ENCODE measurements around the gene NHLH2. TPM values are rescaled to one million over a fixed set of nuclear protein-coding genes. Genes with fewer than 3 reads are reported as not detected.

The NHLH2 gene
- total and polyA plus RNA-seq, 11 donors = not detected

GRCh38 chr1:115809076-115809475, 31.9 kb downstream of the NHLH2 start:
- DNase-seq (no peak), ATAC-seq (no peak)
- H3K9me3 ChIP-seq = no peaks in the 10 kb centered on the region
- no peak overlapping the region for H3K27ac ChIP-seq
- TF ChIP-seq, protein P1, sequence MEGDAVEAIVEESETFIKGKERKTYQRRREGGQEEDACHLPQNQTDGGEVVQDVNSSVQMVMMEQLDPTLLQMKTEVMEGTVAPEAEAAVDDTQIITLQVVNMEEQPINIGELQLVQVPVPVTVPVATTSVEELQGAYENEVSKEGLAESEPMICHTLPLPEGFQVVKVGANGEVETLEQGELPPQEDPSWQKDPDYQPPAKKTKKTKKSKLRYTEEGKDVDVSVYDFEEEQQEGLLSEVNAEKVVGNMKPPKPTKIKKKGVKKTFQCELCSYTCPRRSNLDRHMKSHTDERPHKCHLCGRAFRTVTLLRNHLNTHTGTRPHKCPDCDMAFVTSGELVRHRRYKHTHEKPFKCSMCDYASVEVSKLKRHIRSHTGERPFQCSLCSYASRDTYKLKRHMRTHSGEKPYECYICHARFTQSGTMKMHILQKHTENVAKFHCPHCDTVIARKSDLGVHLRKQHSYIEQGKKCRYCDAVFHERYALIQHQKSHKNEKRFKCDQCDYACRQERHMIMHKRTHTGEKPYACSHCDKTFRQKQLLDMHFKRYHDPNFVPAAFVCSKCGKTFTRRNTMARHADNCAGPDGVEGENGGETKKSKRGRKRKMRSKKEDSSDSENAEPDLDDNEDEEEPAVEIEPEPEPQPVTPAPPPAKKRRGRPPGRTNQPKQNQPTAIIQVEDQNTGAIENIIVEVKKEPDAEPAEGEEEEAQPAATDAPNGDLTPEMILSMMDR (IDR thresholded peaks at IDR 0.05) = no peak
- TF ChIP-seq POLR2A (IDR thresholded peaks at IDR 0.05) = no peak
- H3K4me3 ChIP-seq = no peak overlapping the region
- H3K27me3 ChIP-seq = peaks cover 0 to 9% (median 0%) of the 10 kb centered on the region in 9 donors
- peaks cover 0 to 9% (median 0%) of the 10 kb centered on the region in 12 donors for H3K4me1 ChIP-seq
- H3K36me3 ChIP-seq = no peaks in the 10 kb centered on the region
- intact Hi-C loops (cut with DNase I) = loop anchor here in 8 of 10 donors (2.0 to 10.0 kb wide), 9 partner anchors 73 to 686 kb away; partner anchors contain the start of gene SLC22A15 (in 2 of the 8)

DNA sequence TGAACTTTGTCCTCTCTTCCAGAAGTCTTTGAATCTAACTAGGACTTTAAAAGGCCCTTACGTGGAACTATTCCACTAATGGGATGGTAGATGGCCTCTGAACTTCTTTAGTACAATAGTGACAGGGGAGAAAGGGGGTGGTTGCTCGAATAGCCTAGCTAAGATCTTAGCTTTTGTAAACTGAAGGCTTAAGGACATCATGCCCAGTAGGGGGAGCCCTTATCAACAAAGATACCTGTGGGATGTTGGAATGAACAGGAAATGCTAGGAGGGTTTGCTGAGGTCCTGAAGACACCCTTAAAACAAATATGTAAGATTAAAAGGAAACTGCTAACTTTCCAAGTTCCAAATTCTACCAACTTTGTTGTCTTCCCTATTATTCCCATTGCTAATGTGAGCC, 33.2 kb downstream of the NHLH2 start:
- intact Hi-C loops (cut with DNase I) = loop anchor here in 9 of 10 donors (1.0 to 10.0 kb wide), 11 partner anchors 75 to 687 kb away; partner anchors contain the start of gene SLC22A15 (in 2 of the 9)
- Histone ChIP-seq H3K9me3 (no peaks in the 10 kb centered on the region), H3K27ac (no peak overlapping the region), H3K36me3 (no peaks in the 10 kb centered on the region), H3K27me3 (peaks cover 0 to 9% (median 0%) of the 10 kb centered on the region in 9 donors), H3K4me1 (peaks cover 0 to 9% (median 0%) of the 10 kb centered on the region in 12 donors), H3K4me3 (no peak overlapping the region)
- WGBS, 4 donors = 2 to 22% (median 4%) methylated on average over 2 of the region's 2 CpGs
- peak in 3 of 4 donors; percentile 66 to 76 (median 70) for ATAC-seq
- TF ChIP-seq POLR2A (IDR thresholded peaks at IDR 0.05) = no peak
- TF ChIP-seq, protein P1 (IDR thresholded peaks at IDR 0.05) = peak; percentile 55 to 77 (median 68)
- peak in 3 of 5 donors; percentile 35 to 48 (median 36) for DNase-seq

DNA sequence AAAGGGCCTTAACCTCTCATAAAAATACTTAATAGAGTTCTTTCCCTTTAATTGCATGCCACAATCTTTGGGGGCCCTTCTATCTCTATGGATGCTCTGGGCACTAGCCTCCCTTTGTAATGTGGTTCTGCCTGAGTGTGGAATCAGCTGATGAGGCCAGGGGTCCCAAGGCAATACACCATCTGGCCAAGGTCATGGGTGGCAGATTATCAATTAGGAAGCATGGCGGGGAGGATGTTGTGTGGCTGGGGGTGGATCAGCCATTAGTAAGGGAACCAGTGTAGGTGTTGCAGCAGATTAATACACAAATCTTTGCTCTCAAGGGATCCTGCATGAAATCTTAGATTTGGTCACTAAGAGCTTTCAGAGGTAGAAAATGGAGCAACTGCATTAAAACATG, 35.3 kb downstream of the NHLH2 start:
- TF ChIP-seq POLR2A (IDR thresholded peaks at IDR 0.05) = no peak
- TF ChIP-seq, protein P1 (IDR thresholded peaks at IDR 0.05) = no peak
- ATAC-seq (no peak), DNase-seq (no peak)
- 86 to 89% (median 88%) methylated on average over 1 of the region's 1 CpG for WGBS, 4 donors
- Histone ChIP-seq H3K4me3 (no peak overlapping the region), H3K27me3 (peaks cover 0 to 9% (median 0%) of the 10 kb centered on the region in 9 donors), H3K36me3 (no peaks in the 10 kb centered on the region), H3K4me1 (peaks cover 0 to 9% (median 0%) of the 10 kb centered on the region in 12 donors), H3K9me3 (no peaks in the 10 kb centered on the region), H3K27ac (no peak overlapping the region)
- intact Hi-C loops (cut with DNase I) = loop anchor here in 8 of 10 donors (5.0 to 10.0 kb wide), 8 partner anchors 77 to 689 kb away; partner anchors contain the start of gene SLC22A15 (in 2 of the 8)

DNA sequence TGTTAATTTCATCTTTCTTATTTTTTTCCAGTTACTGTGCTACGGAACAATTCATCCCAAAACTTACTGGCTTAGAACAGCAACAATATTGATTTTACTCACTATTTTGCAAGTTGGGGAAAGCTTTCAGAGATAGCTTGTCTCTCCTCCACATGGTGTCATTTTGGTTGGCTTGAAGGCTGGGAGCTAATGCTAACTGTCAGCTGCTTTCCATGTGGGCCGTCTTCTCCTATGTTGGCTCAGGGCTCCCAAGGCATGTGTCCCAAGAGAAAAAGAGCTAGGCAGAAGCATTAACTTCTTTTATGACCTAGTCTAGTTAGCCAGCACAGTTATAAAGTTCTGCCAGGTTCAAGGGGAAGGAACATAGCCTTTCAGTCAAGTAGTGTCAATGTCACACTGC, 38.5 kb downstream of the NHLH2 start:
- Histone ChIP-seq H3K4me1 (no peaks in the 10 kb centered on the region), H3K27me3 (peaks cover 0 to 9% (median 0%) of the 10 kb centered on the region in 9 donors), H3K27ac (no peak overlapping the region), H3K4me3 (no peak overlapping the region), H3K36me3 (no peaks in the 10 kb centered on the region), H3K9me3 (no peaks in the 10 kb centered on the region)
- DNase-seq = no peak
- WGBS, 4 donors = 59 to 75% (median 68%) methylated on average over 2 of the region's 2 CpGs
- intact Hi-C loops (cut with DNase I) = loop anchor here in 2 of 10 donors (10.0 kb wide), 3 partner anchors 182 to 692 kb away; no protein-coding TSS in a partner anchor
- no peak for ATAC-seq
- TF ChIP-seq, protein P1 (IDR thresholded peaks at IDR 0.05) = no peak
- no peak for TF ChIP-seq POLR2A (IDR thresholded peaks at IDR 0.05)

Measured in heart left ventricle (tissue), 16 donors.